Inflammatory macrophage treated with lipopolysaccharide for 1 hour (primary cell): ENCODE measurements around the gene PPIL1.

ENCODE experiments used
- DNase-seq, 2 donors: peaks; one replicate each; pipeline ENCODE4 v3.0.0-alpha.2; 2020 to 2022

Gene PPIL1

DNA sequence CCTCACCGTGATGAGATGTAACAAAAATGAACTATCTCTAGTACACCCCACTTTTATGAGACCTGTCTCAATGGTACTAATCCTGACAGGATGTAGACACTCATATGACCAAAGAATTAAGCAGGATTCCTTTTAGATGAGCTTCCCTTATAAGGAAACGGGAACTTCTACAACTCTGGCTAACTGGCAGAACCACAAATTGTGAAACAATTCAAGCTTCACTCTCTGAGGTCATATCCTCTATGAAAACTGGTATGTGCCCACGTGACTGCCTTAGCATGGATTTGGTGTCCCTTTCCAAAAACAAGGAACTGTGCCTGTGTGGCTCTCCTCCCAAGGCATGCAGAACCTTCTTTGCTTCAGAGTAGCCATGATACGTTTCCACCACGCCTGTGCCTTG is 21.3 kb downstream of the PPIL1 start:
- DNase-seq = peak; percentile 92 to 94

DNA sequence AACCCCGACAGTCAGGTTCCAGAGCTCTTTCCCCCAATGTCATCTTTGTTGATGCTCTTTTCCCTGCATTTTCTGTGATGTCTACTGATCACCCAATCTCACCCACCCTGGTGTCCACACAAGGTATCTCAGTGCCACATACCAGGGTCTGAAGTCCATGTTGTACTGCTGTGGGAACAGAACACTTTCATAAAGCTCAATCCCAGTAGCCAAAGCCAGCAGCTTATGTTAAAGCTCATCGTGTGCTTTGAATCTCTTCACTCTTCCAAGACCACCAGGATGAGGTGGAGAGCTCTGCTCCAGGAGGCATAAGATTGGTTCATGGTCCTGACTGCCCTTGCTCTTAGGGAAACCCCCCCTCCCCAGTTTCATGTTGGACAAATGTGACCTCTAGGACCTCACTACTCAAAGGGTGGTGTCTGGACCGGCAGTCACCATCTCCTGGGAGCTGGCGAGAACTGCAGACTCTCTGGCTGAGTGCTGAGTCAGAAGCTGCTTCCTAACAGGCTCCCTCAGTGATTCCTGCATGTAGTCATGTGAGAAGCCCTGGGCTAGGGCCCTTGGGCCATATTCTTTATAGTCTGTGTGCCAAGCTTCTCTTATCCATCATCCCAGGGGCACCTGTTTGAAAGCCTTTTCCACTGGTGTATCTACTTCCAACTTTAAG is 22.0 kb downstream of the PPIL1 start:
- DNase-seq = no peak

DNA sequence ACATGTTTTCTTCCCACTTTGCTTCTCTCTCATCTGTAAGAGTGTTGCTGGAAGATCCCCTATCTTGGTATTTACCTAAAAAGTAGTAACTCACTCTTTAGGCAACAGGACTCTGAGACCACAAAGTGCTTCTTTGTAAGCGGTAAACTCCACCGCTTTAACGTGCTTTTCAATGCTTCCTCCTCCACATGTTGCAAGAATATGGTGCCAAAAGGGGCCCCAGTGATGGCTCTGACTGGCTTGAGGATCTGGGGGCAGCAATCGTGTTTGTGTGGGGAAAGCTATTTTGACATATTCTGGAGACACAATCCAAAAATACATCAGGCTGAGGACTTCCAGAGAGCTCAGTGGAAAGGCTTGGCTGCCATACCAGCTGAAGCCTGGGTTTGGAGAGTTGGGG is 23.0 kb downstream of the PPIL1 start:
- DNase-seq = peak in 1 of 2 donors; percentile 30

DNA sequence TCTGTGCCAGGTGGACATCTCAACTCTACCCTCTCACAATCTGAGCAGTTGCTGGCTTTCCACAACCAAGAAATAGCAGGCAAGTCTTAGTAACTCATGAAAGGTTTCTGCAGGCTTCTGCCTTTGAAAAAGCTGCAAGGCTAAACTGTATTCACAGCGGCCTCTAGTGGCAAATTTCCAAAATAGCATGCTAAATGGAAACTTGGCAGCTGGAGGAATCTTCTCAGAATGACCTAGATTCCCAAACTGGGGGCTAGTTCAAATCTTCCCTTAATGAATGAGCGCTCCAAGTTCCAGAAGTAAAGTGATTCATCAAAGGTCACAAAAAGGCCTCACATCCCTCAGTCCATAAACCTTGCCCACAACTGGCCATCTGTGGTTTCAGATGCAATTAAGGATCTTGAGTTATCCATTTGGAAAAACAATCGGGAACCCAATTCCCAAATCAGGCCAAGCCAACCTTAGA is 23.4 kb downstream of the PPIL1 start:
- peak; percentile 55 to 92 for DNase-seq

DNA sequence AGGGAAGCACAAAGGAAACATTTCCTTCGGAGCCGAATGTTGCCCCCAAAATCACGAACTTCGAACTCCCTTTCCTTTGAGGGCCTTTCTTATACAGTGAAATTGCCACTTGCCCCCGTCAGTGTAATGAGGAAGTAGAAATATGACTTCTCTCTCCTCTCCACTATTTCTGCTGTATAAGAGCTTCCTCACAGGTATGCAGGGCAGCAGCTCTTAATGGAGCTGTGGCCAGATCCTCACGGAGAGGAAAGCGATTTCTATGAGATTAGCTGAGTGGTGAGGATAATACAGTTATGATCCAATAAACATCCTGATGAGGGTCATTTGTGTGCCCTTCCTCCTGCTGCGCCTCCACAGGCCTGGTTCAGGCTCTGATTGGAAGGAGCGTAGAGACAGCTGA is 24.6 kb downstream of the PPIL1 start:
- DNase-seq = no peak

DNA sequence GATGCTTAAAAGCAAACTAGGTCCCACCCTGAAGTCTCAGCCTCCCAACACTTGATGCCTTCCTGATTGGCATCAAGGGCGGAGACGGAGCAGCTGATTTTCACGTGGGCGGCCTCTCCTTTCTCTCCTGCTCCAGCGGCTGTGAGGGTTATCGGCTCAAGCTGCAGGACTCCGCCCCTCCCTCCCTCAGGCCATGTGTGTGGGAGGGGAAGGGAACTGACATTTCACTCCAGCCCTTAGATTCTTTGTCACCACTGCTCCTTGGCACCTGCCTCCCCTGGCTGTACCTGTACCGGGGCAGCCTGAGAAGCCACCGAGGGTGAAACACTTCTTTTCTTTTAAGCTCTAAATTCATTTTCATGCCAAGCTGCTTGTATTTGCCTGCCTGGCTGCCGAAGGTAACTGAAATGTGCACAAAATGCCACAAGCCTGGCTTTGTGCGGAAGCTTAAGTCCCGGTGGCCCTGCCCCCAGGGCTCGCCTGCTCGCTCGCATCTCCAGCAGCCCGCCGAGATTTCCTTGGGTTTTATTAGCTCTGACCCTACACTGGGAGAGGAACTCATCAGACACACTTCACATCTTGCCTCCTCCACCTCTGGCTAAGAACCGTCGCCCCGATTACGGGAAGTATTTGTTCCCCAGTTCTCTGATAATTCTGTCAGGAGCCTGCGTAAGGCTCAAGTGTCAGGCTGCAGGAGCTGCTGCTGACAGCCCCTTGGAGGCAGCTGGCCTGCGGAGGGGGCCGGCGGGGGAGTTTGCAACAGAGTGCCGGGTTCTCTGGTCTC is 25.8 kb downstream of the PPIL1 start:
- peak; percentile 75 to 77 for DNase-seq

DNA sequence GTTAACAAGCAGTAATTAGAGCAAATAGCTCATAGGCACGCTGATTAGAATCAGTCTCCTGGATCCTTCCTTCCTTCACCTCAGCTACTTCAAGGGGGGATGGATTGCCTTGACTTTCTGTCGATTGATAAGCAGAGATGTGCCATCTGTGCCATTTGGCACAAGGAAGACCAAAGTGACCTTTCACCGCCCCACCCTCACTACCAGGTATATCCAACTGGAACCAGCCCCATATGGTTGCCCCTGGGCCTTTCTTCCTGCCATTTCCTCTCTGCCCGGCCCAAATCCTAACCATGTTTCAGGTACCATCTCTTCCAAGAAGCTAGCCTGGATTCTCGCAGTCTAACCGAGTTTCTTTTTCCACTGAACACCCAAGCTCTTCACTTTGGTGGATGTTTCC is 26.6 kb downstream of the PPIL1 start:
- no peak for DNase-seq

DNA sequence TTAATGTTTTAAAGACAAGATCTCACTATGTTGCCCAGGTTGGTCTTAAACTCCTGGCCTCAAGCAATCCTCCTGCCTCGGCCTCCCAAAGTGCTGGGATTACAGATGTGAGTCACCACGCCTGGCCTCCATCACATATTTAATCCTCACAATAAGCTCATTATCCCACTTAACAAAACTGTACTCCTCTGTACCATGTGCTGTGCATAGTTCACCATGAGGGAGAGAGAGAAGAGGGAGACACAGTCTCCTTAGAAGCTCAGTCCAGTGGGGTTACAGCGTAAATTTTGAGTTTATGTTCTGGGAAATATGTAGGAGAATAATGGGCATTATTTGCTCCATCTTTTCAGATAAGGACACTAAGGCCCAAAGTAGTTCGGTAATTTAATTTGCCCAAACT is 27.5 kb downstream of the PPIL1 start:
- no peak for DNase-seq

DNA sequence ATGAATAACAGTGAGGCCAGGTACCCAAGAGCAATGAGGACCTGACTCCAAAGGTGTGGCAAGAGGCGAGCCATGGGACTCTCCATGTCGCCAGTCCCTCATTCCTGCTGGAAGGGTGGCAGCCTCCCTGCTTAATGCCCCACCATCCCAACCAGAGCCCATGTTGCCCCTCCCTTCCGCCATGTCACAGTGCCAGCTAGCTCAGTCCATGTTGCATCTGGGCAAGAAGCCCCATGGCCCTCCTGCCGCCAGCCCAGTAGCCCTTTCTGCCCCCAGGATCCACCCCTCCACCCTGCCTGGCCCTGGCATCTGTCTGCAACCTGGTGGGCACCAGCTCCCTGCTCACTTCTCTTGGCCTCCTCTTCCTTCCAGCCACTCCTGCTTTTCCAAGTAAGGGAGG is 29.4 kb downstream of the PPIL1 start:
- DNase-seq = no peak

DNA sequence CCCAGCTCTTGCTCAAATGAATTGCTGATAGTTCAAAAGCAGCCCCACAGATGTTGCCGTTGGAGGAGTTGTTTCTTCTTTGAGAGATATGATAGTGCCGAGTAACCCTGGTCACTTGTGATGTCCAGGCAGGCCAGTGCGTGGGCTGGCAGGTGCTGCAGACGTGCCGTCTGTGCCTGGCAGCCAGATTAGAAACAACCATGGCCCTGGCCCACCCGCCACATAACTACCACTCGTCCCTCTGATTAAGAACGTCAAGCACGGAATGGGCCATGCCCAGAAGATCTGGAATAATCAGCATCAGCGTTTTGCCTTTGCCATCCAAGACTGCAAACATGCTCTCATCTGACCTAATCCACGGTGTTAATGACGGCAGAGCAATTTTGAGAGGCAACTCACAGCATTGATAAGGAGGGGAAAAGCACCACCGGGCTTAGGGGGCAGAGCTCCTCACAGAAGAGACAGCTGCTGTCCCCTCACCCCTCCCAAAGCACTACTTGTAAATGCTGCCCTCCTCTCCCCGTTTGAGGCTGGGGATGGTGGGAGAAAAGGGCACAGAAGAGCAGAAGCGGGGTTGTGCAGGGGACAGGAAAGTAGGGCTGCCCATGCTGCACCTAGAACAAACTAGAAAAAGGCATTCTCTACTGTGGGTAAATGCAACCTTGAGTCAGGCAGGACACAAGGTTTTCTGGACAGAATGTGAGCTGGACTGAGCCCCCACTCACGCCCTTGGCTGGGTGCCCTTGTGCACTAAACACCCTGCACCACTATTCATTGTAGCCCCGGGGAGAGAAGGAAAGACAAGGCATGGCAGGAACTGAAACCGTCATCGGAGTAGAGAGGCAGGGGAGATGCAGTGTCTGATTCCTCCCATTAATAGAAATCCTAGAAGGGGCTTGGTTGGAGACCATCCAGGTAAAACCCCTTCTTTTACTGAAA is 30.1 kb downstream of the PPIL1 start:
- DNase-seq = no peak

DNA sequence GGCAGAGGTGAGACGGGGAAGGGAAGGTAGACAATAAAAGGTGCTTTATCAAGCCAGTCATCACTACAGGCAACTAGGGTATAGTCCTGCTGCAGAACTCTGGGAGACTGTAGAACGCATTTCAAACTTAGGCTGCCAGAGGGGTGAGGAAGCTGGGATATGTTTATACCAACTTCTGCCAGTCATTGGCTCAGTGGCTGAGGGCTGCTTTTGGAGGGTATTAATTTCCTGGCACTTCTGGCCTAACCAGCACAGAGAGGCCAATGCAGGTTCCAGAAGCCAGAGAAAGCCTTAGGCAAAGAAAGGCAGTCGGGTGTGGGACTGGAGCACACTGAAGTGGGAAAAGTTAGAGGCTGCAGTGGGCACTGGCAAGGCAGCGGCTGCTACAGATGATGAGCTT is 31.4 kb downstream of the PPIL1 start:
- no peak for DNase-seq

DNA sequence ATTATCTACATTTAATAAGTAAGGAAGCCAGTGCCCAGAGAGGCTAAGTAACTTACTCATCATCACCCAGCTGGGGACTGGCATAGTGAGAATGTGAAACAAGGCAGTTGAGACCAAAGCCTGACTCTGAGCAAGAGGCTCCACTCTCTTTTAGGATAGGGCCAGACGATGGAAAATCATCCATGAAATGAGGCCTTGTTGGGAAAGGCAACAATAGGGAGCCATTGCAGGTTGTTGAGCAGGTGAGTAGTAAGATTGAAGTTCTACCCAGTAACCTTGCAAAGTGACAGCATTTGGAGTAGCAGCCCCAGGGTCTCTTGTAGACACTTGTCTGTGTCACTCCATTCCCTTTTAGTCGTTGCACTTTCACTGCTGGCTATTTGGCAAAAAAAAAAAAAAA is 32.8 kb downstream of the PPIL1 start:
- DNase-seq = no peak

DNA sequence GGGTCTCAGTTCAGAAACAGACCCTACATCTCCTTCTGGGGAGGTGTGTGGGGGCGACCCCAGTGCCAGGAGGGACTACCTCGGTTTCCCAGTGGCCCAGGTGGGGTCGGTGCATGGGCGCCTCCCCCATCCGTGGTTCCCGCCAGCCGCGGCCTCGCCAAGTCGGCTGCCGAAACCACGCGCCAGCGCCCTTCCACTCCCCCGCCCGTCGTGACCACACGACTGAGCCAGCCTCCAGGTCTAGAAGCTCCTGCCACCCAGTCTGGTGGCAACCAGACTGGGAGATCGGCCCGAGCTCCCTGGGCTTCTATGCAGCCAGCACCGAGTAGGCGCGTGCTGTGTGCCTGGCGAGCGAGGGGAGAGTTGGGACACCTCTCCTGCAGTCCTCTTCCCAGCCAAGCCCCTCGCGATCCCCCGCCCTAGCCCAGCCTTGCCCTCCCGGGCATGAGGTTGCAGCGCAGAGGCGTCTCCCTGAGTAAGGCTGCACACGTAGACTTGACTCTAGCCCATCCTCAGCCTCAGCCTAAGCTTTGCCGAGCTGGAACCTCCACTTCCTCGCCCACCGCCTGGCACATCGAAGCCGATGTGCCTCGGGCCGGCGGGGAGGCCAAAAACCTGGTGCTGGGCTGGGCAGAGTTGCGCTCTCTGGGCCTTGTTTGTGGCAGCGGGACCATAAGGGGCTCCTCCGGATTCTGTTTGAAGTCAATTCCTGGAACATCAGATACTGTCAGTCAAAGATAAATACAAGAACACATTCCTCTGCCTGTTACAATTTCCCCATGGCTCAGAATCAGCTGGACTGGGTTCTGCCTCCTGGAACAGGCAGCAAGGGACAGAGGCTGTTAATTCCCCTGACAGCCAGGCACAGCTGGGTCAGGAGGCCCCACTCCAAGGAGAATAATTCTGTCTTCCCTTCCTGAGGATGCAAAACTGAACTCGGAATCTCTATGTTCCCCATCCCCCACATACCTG is 33.9 kb downstream of the PPIL1 start:
- DNase-seq = no peak

DNA sequence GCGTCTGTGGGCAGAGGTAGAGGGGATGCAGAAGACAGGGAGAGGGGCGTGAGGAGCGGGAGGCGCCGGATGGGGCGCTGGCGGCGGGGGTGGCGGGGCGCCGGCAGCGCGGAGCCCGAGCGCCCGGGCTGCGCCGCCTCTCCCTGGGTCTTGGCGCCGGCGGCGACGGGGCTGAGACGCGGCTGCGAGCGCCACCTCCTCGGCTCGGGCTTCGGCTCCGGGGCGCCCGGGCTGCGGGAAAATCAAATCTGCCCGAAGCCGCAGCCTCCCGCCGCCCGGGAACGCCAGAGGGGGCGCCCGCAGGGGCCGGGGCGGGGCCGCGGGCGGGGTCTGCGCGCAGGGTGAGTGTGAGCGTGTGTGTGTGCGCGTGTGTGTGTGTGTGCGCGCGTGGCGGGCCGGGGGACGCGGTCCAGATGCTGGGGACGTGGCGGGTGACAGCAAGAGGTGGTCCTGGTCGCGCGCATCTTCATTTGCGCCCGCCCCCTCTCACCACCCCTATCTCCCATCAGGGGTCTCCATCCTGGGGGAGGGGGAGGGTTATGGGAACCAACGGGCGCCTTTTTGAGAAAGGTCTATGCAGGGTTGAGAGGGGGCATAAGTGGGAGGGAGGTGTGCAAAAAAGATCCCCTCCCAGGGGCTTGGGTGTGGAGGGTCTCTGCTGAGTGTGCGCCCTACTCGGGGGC is 34.7 kb downstream of the PPIL1 start:
- peak in 1 of 2 donors; percentile 19 for DNase-seq

DNA sequence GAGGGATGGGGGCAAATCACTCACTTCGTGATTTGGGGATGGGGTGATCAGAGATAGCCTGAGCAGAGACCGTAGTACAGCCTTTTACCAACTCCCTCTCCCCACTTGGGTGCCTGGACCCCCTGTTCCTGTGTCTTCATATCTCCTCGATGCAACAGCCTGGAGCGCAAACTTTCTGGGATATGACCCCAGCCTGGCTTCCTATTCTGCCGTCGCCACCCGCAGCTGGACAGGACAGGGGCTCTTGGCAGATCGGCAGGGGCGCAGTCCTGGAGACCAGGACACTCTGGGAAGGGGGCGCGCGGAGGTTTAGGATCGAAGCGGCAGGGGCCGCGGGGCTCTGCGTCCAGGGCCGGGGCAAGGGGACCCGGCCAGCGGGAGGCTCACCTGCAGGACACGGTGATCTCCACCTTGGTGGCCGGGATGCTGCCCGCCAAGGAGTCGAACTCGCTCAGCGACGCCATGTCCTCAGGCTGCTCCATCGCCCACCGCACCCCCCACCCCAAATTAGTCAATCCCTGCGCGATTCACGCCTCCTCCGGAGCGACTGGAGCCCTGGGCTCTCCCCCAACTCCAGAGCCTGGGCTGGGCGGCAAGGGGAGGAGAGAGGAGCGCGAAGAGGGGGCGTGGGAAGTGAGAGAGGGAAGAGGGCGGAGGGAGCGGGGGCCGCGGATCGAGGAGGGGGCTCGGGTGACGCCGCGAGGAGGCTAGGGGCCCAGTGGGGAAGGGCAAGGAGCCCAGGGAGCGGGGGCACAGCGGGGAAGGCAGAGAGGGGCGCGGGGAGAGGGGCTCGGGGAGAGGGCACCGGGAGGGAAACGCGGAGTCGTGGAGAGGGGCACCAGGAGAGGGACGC is 35.5 kb downstream of the PPIL1 start, which contains the start of gene CPNE5:
TSS of gene CPNE5 (minus strand) at position 549 of the 853 bp plus-strand sequence. CDS start at position 482, 67 bp downstream.
- no peak for DNase-seq

DNA sequence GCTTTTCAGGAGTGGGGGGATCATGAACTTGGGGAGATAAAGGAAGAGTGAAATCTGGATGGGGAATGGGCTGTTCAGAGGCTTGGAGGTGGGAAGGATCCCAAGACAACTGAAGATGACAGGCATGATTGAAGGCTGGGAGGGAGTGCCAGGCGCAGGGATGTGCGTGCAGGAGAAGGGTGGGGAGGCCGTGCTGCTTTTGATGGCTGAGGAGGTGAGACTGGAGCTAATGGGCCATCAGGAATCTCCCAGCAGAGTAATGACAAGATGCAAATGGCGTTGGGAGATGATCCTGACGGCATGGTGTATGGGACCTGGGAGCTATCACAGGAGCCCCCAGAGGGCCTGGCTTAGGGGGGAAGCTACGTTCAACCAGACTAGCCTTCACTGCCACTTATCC is 36.9 kb downstream of the PPIL1 start:
- DNase-seq = no peak

DNA sequence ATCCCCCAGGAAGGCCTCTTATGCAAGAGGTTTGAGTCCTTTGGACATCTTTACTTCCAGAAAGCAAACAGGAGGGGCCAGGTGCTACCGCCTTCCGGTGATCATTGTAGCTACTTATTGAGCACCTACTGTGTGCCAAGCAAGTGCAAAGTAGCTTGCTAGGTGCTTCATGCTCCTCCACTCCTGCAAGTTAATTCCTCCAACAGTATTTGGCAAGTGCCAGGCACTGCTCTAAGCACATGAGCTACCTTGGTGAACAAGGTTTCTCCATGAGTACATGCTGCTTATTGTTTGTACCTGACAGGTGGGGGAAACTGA is 37.6 kb downstream of the PPIL1 start:
- no peak for DNase-seq

DNA sequence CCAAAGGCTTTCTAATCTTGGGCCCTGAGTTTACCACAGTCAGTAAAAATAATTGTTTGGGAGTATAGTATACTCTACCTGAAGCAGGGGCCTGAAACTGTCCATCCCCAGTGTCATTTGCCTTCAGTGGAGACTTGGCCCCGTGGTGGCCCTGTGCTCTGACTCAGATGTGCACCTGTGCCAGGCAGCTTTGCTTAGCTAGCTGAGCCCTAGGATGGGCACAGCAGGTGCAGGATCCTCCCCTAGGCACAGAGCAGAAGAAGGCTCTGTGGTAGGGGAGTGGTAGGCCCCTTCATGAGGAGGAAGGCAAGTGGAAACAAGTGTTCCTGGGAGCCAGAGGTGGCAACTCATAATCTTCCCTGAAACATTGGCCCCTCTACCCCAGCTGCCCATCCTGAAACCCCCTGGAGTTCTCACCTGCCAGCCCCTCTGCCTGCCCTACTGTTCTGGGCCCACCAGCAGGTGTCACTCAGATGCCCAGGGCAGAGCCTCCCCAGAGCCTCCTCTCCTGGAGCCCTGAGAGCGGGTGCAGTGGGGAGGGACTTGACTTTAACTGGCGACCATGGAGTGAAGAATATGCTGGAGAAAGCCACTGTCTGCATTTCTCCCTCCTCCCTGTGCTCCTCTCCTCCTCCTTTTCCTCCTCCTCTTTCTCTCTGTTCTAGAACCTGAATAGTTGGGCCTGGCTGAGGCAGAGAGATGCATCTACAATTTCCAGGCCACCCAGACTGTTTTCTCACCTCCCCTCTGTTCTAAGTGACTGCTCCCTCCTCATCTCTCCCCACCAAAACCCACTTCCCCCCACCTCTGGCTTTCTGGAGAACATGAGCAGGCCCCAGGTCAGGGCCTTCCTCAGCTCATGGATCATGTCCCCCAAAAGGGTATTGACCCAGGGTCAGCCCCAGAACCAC is 38.2 kb downstream of the PPIL1 start:
- no peak for DNase-seq

DNA sequence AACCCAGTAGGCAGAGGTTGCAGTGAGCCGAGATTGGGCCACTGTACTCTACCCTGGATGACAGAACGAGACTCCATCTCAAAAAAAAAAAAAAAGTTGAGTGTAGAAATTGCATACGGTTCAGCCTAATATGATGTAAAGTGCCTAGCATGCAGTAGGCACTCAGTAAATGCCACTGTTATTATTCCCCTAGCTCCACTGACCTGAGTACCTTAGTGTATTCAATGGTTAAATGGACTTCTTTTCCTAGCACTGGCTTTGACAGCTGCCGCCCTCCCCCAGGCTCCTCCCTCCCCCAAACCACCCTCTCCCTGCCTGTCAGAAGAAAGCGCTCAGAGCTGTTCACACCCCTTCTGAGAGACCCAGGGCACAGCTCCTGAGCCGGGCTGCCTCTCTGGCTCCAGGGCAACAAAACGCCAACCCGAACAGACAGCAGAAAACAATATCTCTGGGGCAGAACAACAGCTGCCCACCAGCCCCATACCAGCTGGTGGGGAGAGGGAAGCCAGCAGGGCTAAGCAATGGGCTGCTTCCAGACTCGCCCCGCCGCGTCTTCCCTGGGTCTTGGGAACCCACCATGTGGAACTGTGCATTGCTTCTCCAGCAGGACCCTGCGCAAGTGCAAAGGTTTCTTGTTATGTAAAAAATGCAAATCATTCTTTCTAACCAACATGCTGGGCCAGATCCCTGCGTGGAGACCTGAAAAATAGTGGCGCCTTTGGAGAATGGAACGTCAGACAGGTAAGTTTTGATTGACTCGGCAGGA is 39.8 kb downstream of the PPIL1 start:
- DNase-seq = no peak
